ENCODE data around the gene PLXNB1. TPM values are rescaled to one million over a fixed set of nuclear protein-coding genes. Genes with fewer than 3 reads are reported as not detected.

PLXNB1 gene
- total and polyA plus RNA-seq, 2 of the 13 experiments (the other 11 are each of a cell fraction or from before 2014, with no cell fraction given), result 86.0 to 143 TPM

- no peak for TF ChIP-seq ZNF704 (CRISPR knock-in tag; IDR thresholded peaks at IDR 0.05; ENCODE audit: borderline replicate concordance)
- TF ChIP-seq, protein P1, sequence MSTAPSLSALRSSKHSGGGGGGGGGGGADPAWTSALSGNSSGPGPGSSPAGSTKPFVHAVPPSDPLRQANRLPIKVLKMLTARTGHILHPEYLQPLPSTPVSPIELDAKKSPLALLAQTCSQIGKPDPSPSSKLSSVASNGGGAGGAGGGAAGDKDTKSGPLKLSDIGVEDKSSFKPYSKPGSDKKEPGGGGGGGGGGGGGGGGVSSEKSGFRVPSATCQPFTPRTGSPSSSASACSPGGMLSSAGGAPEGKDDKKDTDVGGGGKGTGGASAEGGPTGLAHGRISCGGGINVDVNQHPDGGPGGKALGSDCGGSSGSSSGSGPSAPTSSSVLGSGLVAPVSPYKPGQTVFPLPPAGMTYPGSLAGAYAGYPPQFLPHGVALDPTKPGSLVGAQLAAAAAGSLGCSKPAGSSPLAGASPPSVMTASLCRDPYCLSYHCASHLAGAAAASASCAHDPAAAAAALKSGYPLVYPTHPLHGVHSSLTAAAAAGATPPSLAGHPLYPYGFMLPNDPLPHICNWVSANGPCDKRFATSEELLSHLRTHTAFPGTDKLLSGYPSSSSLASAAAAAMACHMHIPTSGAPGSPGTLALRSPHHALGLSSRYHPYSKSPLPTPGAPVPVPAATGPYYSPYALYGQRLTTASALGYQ (CRISPR knock-in tag; IDR thresholded peaks at IDR 0.05), result peak; percentile 97
- no peak for TF ChIP-seq RAD21 (CRISPR knock-in tag; IDR thresholded peaks at IDR 0.05)
- TF ChIP-seq GTF3A (CRISPR knock-in tag; conservative IDR thresholded peaks at IDR 0.05), result 0 out of 2 replicates have a peak, but pooled peaks have one; percentile 41
- TF ChIP-seq, protein P2, sequence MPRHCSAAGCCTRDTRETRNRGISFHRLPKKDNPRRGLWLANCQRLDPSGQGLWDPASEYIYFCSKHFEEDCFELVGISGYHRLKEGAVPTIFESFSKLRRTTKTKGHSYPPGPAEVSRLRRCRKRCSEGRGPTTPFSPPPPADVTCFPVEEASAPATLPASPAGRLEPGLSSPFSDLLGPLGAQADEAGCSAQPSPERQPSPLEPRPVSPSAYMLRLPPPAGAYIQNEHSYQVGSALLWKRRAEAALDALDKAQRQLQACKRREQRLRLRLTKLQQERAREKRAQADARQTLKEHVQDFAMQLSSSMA (CRISPR knock-in tag; IDR thresholded peaks at IDR 0.05), result no peak
- TF ChIP-seq ZNF569 (CRISPR knock-in tag; IDR thresholded peaks at IDR 0.05; ENCODE audit: borderline replicate concordance), result peak; percentile 60; the same call in 1 of the 2 replicates
- TF ChIP-seq KMT2A (CRISPR knock-in tag; IDR thresholded peaks at IDR 0.05), result peak; percentile 72; the same call in 1 of the 2 replicates
- TF ChIP-seq MED13 (CRISPR knock-in tag; IDR thresholded peaks at IDR 0.05), result peak; percentile 77; the same call in 1 of the 2 replicates
- peak; percentile 4 for TF ChIP-seq ZNF607 (CRISPR knock-in tag; IDR thresholded peaks at IDR 0.05; ENCODE audit: borderline replicate concordance)
- TF ChIP-seq, protein P3, sequence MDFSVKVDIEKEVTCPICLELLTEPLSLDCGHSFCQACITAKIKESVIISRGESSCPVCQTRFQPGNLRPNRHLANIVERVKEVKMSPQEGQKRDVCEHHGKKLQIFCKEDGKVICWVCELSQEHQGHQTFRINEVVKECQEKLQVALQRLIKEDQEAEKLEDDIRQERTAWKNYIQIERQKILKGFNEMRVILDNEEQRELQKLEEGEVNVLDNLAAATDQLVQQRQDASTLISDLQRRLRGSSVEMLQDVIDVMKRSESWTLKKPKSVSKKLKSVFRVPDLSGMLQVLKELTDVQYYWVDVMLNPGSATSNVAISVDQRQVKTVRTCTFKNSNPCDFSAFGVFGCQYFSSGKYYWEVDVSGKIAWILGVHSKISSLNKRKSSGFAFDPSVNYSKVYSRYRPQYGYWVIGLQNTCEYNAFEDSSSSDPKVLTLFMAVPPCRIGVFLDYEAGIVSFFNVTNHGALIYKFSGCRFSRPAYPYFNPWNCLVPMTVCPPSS (IDR thresholded peaks at IDR 0.05), result no peak
- peak; percentile 44; the same call in 1 of the 2 replicates for TF ChIP-seq DZIP1 (CRISPR knock-in tag; IDR thresholded peaks at IDR 0.05)
- TF ChIP-seq NCOA5 (CRISPR knock-in tag; IDR thresholded peaks at IDR 0.05), result no peak
- TF ChIP-seq DDIT3 (CRISPR knock-in tag; IDR thresholded peaks at IDR 0.05), result no peak
- TF ChIP-seq, protein P4, sequence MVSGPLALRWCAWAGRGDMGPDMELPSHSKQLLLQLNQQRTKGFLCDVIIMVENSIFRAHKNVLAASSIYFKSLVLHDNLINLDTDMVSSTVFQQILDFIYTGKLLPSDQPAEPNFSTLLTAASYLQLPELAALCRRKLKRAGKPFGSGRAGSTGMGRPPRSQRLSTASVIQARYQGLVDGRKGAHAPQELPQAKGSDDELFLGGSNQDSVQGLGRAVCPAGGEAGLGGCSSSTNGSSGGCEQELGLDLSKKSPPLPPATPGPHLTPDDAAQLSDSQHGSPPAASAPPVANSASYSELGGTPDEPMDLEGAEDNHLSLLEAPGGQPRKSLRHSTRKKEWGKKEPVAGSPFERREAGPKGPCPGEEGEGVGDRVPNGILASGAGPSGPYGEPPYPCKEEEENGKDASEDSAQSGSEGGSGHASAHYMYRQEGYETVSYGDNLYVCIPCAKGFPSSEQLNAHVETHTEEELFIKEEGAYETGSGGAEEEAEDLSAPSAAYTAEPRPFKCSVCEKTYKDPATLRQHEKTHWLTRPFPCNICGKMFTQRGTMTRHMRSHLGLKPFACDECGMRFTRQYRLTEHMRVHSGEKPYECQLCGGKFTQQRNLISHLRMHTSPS (CRISPR knock-in tag; IDR thresholded peaks at IDR 0.05; ENCODE audit: low read depth), result peak; percentile 80; the same call in 1 of the 2 replicates
- peak; percentile 66; the same call in 1 of the 2 replicates for TF ChIP-seq ZNF792 (CRISPR knock-in tag; IDR thresholded peaks at IDR 0.05)
- TF ChIP-seq ZSCAN30 (CRISPR knock-in tag; IDR thresholded peaks at IDR 0.05), result no peak
- no peak; the same call in 1 of the 2 replicates for TF ChIP-seq ZNF784 (CRISPR knock-in tag; IDR thresholded peaks at IDR 0.05; ENCODE audit: borderline replicate concordance)
Observed at GRCh38 chr3:48429960-48430707, at the start of gene PLXNB1 (continued).

Data from HepG2 (cell line).